ENCODE measurements around the gene NHLH1.

Gene NHLH1

GRCh38 chr1:160366731-160367515 lies at the start of gene NHLH1:
Gene NHLH1, plus strand, starts transcription at chr1:160367071. Its CDS starts 3,661 bp downstream, at chr1:160370732.
- H3K27ac ChIP-seq (ENCODE audit: low read length) = no peak within 1 kb of the TSS
- no peak within 1 kb of the TSS for H3K4me3 ChIP-seq (ENCODE audit: low read length)

GRCh38 chr1:160322831-160323230 lies 44.0 kb upstream of the NHLH1 start:
- Histone ChIP-seq H3K27me3 (ENCODE audit: insufficient read depth, low read length) (no peaks in the 10 kb centered on the region), H3K9me3 (ENCODE audit: insufficient read depth, low read depth, low read length) (no peaks in the 10 kb centered on the region), H3K4me1 (ENCODE audit: insufficient read depth, low read length) (no peaks in the 10 kb centered on the region), H3K36me3 (ENCODE audit: insufficient read depth, low read depth, low read length) (peaks cover 88% of the 10 kb centered on the region), H3K9ac (ENCODE audit: low read depth, low read length) (no peak overlapping the region), H3K27ac (ENCODE audit: low read length) (no peak overlapping the region), H3K4me3 (ENCODE audit: low read length) (no peak overlapping the region)

More at GRCh38 chr1:160366731-160367515, at the start of gene NHLH1:
- no peaks in the 10 kb centered on the region for H3K9me3 ChIP-seq (ENCODE audit: insufficient read depth, low read depth, low read length)
- no peaks in the 10 kb centered on the region for H3K36me3 ChIP-seq (ENCODE audit: insufficient read depth, low read depth, low read length)
- H3K27me3 ChIP-seq (ENCODE audit: insufficient read depth, low read length) = no peaks in the 10 kb centered on the region
- H3K4me1 ChIP-seq (ENCODE audit: insufficient read depth, low read length) = peaks cover 14% of the 10 kb centered on the region; the same call in 1 of the 2 replicates
- no peak within 1 kb of the TSS for H3K9ac ChIP-seq (ENCODE audit: low read depth, low read length)

- H3K4me1 ChIP-seq (ENCODE audit: insufficient read depth, low read length) = no peaks in the 10 kb centered on the region
- H3K36me3 ChIP-seq (ENCODE audit: insufficient read depth, low read depth, low read length) = peaks cover 91% of the 10 kb centered on the region
- H3K9ac ChIP-seq (ENCODE audit: low read depth, low read length) = no peak overlapping the region
- H3K27me3 ChIP-seq (ENCODE audit: insufficient read depth, low read length) = no peaks in the 10 kb centered on the region
- H3K4me3 ChIP-seq (ENCODE audit: low read length) = no peak overlapping the region
- no peak overlapping the region for H3K27ac ChIP-seq (ENCODE audit: low read length)
- no peaks in the 10 kb centered on the region for H3K9me3 ChIP-seq (ENCODE audit: insufficient read depth, low read depth, low read length)
Observed at GRCh38 chr1:160325252-160325651, 41.6 kb upstream of the NHLH1 start.

- H3K27me3 ChIP-seq (ENCODE audit: insufficient read depth, low read length) = no peaks in the 10 kb centered on the region
- no peak overlapping the region for H3K9ac ChIP-seq (ENCODE audit: low read depth, low read length)
- no peaks in the 10 kb centered on the region for H3K4me1 ChIP-seq (ENCODE audit: insufficient read depth, low read length)
- H3K36me3 ChIP-seq (ENCODE audit: insufficient read depth, low read depth, low read length) = peaks cover 95% of the 10 kb centered on the region
- no peak overlapping the region for H3K4me3 ChIP-seq (ENCODE audit: low read length)
- no peaks in the 10 kb centered on the region for H3K9me3 ChIP-seq (ENCODE audit: insufficient read depth, low read depth, low read length)
- H3K27ac ChIP-seq (ENCODE audit: low read length) = no peak overlapping the region
Observed at GRCh38 chr1:160326418-160326817, 40.5 kb upstream of the NHLH1 start.

GRCh38 chr1:160328184-160328583 lies 38.7 kb upstream of the NHLH1 start:
- Histone ChIP-seq H3K9ac (ENCODE audit: low read depth, low read length) (no peak overlapping the region), H3K36me3 (ENCODE audit: insufficient read depth, low read depth, low read length) (peaks cover 94% of the 10 kb centered on the region)

GRCh38 chr1:160330119-160330518 lies 36.8 kb upstream of the NHLH1 start:
- Histone ChIP-seq H3K9me3 (ENCODE audit: insufficient read depth, low read depth, low read length) (no peaks in the 10 kb centered on the region), H3K4me3 (ENCODE audit: low read length) (no peak overlapping the region), H3K9ac (ENCODE audit: low read depth, low read length) (no peak overlapping the region), H3K27ac (ENCODE audit: low read length) (no peak overlapping the region), H3K4me1 (ENCODE audit: insufficient read depth, low read length) (no peaks in the 10 kb centered on the region), H3K27me3 (ENCODE audit: insufficient read depth, low read length) (no peaks in the 10 kb centered on the region), H3K36me3 (ENCODE audit: insufficient read depth, low read depth, low read length) (peaks cover 97% of the 10 kb centered on the region)

More at GRCh38 chr1:160328184-160328583, 38.7 kb upstream of the NHLH1 start:
- Histone ChIP-seq H3K4me3 (ENCODE audit: low read length) (no peak overlapping the region), H3K9me3 (ENCODE audit: insufficient read depth, low read depth, low read length) (no peaks in the 10 kb centered on the region), H3K4me1 (ENCODE audit: insufficient read depth, low read length) (no peaks in the 10 kb centered on the region), H3K27me3 (ENCODE audit: insufficient read depth, low read length) (no peaks in the 10 kb centered on the region), H3K27ac (ENCODE audit: low read length) (no peak overlapping the region)

GRCh38 chr1:160332516-160332915 lies 34.4 kb upstream of the NHLH1 start:
- no peaks in the 10 kb centered on the region for H3K9me3 ChIP-seq (ENCODE audit: insufficient read depth, low read depth, low read length)
- H3K9ac ChIP-seq (ENCODE audit: low read depth, low read length) = no peak overlapping the region
- H3K36me3 ChIP-seq (ENCODE audit: insufficient read depth, low read depth, low read length) = peaks cover 84% of the 10 kb centered on the region
- H3K4me1 ChIP-seq (ENCODE audit: insufficient read depth, low read length) = no peaks in the 10 kb centered on the region
- no peaks in the 10 kb centered on the region for H3K27me3 ChIP-seq (ENCODE audit: insufficient read depth, low read length)
- H3K27ac ChIP-seq (ENCODE audit: low read length) = no peak overlapping the region
- no peak overlapping the region for H3K4me3 ChIP-seq (ENCODE audit: low read length)

GRCh38 chr1:160338580-160338979 lies 28.3 kb upstream of the NHLH1 start:
- no peak overlapping the region for H3K27ac ChIP-seq (ENCODE audit: low read length)
- H3K4me3 ChIP-seq (ENCODE audit: low read length) = no peak overlapping the region
- peaks cover 54% of the 10 kb centered on the region for H3K36me3 ChIP-seq (ENCODE audit: insufficient read depth, low read depth, low read length)
- peaks cover 16% of the 10 kb centered on the region for H3K4me1 ChIP-seq (ENCODE audit: insufficient read depth, low read length)
- no peak overlapping the region for H3K9ac ChIP-seq (ENCODE audit: low read depth, low read length)
- H3K27me3 ChIP-seq (ENCODE audit: insufficient read depth, low read length) = no peaks in the 10 kb centered on the region
- H3K9me3 ChIP-seq (ENCODE audit: insufficient read depth, low read depth, low read length) = no peaks in the 10 kb centered on the region

- Histone ChIP-seq H3K27ac (ENCODE audit: low read length) (no peak overlapping the region), H3K4me3 (ENCODE audit: low read length) (0 out of 2 replicates have a peak overlapping the region, but pooled peaks have one; percentile 83), H3K4me1 (ENCODE audit: insufficient read depth, low read length) (peaks cover 22% of the 10 kb centered on the region), H3K27me3 (ENCODE audit: insufficient read depth, low read length) (no peaks in the 10 kb centered on the region), H3K36me3 (ENCODE audit: insufficient read depth, low read depth, low read length) (peaks cover 43% of the 10 kb centered on the region), H3K9me3 (ENCODE audit: insufficient read depth, low read depth, low read length) (no peaks in the 10 kb centered on the region), H3K9ac (ENCODE audit: low read depth, low read length) (peak overlapping the region; percentile 34; the same call in 1 of the 2 replicates)
Observed at GRCh38 chr1:160340146-160340545, 26.7 kb upstream of the NHLH1 start.

GRCh38 chr1:160340866-160341265 lies 26.0 kb upstream of the NHLH1 start:
- H3K36me3 ChIP-seq (ENCODE audit: insufficient read depth, low read depth, low read length) = peaks cover 50% of the 10 kb centered on the region
- no peak overlapping the region for H3K27ac ChIP-seq (ENCODE audit: low read length)
- no peaks in the 10 kb centered on the region for H3K27me3 ChIP-seq (ENCODE audit: insufficient read depth, low read length)
- peak overlapping the region; percentile 34; the same call in 1 of the 2 replicates for H3K9ac ChIP-seq (ENCODE audit: low read depth, low read length)
- peaks cover 22% of the 10 kb centered on the region for H3K4me1 ChIP-seq (ENCODE audit: insufficient read depth, low read length)
- H3K4me3 ChIP-seq (ENCODE audit: low read length) = peak overlapping the region; percentile 83
- H3K9me3 ChIP-seq (ENCODE audit: insufficient read depth, low read depth, low read length) = no peaks in the 10 kb centered on the region

GRCh38 chr1:160342526-160342925 lies 24.3 kb upstream of the NHLH1 start:
- peaks cover 56% of the 10 kb centered on the region for H3K36me3 ChIP-seq (ENCODE audit: insufficient read depth, low read depth, low read length)

More at GRCh38 chr1:160342526-160342925, 24.3 kb upstream of the NHLH1 start:
- H3K9me3 ChIP-seq (ENCODE audit: insufficient read depth, low read depth, low read length) = no peaks in the 10 kb centered on the region
- H3K27ac ChIP-seq (ENCODE audit: low read length) = no peak overlapping the region
- peak overlapping the region; percentile 94 for H3K9ac ChIP-seq (ENCODE audit: low read depth, low read length)
- peaks cover 22% of the 10 kb centered on the region for H3K4me1 ChIP-seq (ENCODE audit: insufficient read depth, low read length)
- peak overlapping the region; percentile 83 for H3K4me3 ChIP-seq (ENCODE audit: low read length)
- H3K27me3 ChIP-seq (ENCODE audit: insufficient read depth, low read length) = no peaks in the 10 kb centered on the region

All from iPS-20b (cell line).